Vagina (tissue), 2 donors: Measurements from ENCODE around the gene MARCHF5.

Source experiments
- POLR2A ChIP-seq, 2 donors: fragments of 450-650 bp; IDR thresholded peaks; one replicate each; pipeline ENCODE4 v1.6.1; 2017; ENCODE audit warnings: antibody characterized with exemption in 2 of 2, mild to moderate bottlenecking in 2 of 2, moderate library complexity in 2 of 2
- POLR2AphosphoS5 ChIP-seq, 2 donors: sonication (generic); formaldehyde crosslinking; IDR thresholded peaks; one replicate each; pipeline ENCODE4 v1.9.0; 2017; ENCODE audit warnings: antibody characterized with exemption in 2 of 2, mild to moderate bottlenecking in 2 of 2, low read depth in 1 of 2; ENCODE audit not compliant: insufficient read depth in 1 of 2
- TF ChIP-seq, protein P1 (sequence below), 3 experiments: fragments of 450-650 bp in 2 of 3; fragments of 200-600 bp in 1 of 3; sonication (generic) in 1 of 3; IDR thresholded peaks; one replicate each; pipeline ENCODE4 v1.5.1; 2017 to 2019; ENCODE audit warnings: antibody characterized with exemption in 3 of 3, mild to moderate bottlenecking in 2 of 3, moderate library complexity in 2 of 3

- TF ChIP-seq, protein P1, sequence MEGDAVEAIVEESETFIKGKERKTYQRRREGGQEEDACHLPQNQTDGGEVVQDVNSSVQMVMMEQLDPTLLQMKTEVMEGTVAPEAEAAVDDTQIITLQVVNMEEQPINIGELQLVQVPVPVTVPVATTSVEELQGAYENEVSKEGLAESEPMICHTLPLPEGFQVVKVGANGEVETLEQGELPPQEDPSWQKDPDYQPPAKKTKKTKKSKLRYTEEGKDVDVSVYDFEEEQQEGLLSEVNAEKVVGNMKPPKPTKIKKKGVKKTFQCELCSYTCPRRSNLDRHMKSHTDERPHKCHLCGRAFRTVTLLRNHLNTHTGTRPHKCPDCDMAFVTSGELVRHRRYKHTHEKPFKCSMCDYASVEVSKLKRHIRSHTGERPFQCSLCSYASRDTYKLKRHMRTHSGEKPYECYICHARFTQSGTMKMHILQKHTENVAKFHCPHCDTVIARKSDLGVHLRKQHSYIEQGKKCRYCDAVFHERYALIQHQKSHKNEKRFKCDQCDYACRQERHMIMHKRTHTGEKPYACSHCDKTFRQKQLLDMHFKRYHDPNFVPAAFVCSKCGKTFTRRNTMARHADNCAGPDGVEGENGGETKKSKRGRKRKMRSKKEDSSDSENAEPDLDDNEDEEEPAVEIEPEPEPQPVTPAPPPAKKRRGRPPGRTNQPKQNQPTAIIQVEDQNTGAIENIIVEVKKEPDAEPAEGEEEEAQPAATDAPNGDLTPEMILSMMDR (IDR thresholded peaks at IDR 0.05), result no peak
- TF ChIP-seq POLR2A (IDR thresholded peaks at IDR 0.05), result no peak
- TF ChIP-seq POLR2AphosphoS5 (IDR thresholded peaks at IDR 0.05; ENCODE audit: insufficient read depth in 1 of 2, low read depth in 1 of 2), result no peak
Observed at GRCh38 chr10:92303096-92303495, 12.1 kb downstream of the MARCHF5 start.
